Kidney epithelial cell (primary cell): Measurements from ENCODE around the gene EFCAB6. TPM values are rescaled to one million over a fixed set of nuclear protein-coding genes. Genes with fewer than 3 reads are reported as not detected.

Source experiments
- DNase-seq: peaks from one replicate; pipeline ENCODE4 v3.0.0-alpha.2; 2010; ENCODE audit warnings: low read depth
- H3K27me3 ChIP-seq: 2 replicates; pipeline ENCODE4 v1.6.0; 2011; ENCODE audit warnings: low read length; ENCODE audit not compliant: control insufficient read depth, insufficient read depth
- H3K36me3 ChIP-seq: 2 replicates; pipeline ENCODE4 v1.5.1; 2011; ENCODE audit warnings: low read length; ENCODE audit not compliant: control insufficient read depth, insufficient read depth
- H3K4me3 ChIP-seq: 2 replicates; pipeline ENCODE4 v1.5.1; 2011; ENCODE audit warnings: low read depth, mild to moderate bottlenecking, control low read depth, low read length
- total RNA-seq: library from RNA; depleted of rRNA; stranded (reverse); fragments of >200 nt; gene quantifications from 2 replicates; pipeline ENCODE4 v1.2.3, GENCODE V29; 2015
- TF ChIP-seq, protein P1 (sequence below): IDR thresholded peaks from 2 replicates; pipeline ENCODE4 v1.5.1; 2011; ENCODE audit warnings: mild to moderate bottlenecking, moderate library complexity, low read length, control low read depth, inconsistent platforms; ENCODE audit not compliant: insufficient read depth, poor library complexity, severe bottlenecking

Gene EFCAB6
- total RNA-seq, 1 donor from 2014 or later = 2.3 TPM

GRCh38 chr22:43853328-43853931, 41.3 kb upstream of the EFCAB6 start:
- H3K36me3 ChIP-seq = no peaks in the 10 kb centered on the region
- no peaks in the 10 kb centered on the region for H3K27me3 ChIP-seq
- no peak for DNase-seq
- TF ChIP-seq, protein P1, sequence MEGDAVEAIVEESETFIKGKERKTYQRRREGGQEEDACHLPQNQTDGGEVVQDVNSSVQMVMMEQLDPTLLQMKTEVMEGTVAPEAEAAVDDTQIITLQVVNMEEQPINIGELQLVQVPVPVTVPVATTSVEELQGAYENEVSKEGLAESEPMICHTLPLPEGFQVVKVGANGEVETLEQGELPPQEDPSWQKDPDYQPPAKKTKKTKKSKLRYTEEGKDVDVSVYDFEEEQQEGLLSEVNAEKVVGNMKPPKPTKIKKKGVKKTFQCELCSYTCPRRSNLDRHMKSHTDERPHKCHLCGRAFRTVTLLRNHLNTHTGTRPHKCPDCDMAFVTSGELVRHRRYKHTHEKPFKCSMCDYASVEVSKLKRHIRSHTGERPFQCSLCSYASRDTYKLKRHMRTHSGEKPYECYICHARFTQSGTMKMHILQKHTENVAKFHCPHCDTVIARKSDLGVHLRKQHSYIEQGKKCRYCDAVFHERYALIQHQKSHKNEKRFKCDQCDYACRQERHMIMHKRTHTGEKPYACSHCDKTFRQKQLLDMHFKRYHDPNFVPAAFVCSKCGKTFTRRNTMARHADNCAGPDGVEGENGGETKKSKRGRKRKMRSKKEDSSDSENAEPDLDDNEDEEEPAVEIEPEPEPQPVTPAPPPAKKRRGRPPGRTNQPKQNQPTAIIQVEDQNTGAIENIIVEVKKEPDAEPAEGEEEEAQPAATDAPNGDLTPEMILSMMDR = no peak
- H3K4me3 ChIP-seq = no peak overlapping the region

- Histone ChIP-seq H3K4me3 (no peak overlapping the region), H3K27me3 (no peaks in the 10 kb centered on the region), H3K36me3 (no peaks in the 10 kb centered on the region)
- DNase-seq = no peak
- TF ChIP-seq, protein P1 = no peak
Observed at GRCh38 chr22:43852573-43853327, 40.6 kb upstream of the EFCAB6 start.

DNA sequence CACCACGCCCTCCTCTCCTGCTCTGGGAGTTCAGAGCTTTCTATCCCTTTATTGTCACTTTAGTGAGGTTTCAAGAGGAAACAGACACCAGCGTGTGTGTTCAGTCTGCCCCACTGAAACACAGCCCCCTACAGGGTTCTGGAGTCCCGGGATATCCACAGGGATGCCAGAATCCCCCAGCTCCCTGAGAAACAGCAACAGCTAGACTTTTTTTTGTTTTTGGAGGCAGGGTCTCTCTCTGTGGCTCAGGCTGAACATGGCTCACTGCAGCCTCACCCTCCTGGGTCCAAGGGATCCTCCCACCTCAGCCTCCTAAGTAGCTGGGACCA, 39.8 kb upstream of the EFCAB6 start:
- DNase-seq = no peak
- H3K4me3 ChIP-seq = no peak overlapping the region

DNA sequence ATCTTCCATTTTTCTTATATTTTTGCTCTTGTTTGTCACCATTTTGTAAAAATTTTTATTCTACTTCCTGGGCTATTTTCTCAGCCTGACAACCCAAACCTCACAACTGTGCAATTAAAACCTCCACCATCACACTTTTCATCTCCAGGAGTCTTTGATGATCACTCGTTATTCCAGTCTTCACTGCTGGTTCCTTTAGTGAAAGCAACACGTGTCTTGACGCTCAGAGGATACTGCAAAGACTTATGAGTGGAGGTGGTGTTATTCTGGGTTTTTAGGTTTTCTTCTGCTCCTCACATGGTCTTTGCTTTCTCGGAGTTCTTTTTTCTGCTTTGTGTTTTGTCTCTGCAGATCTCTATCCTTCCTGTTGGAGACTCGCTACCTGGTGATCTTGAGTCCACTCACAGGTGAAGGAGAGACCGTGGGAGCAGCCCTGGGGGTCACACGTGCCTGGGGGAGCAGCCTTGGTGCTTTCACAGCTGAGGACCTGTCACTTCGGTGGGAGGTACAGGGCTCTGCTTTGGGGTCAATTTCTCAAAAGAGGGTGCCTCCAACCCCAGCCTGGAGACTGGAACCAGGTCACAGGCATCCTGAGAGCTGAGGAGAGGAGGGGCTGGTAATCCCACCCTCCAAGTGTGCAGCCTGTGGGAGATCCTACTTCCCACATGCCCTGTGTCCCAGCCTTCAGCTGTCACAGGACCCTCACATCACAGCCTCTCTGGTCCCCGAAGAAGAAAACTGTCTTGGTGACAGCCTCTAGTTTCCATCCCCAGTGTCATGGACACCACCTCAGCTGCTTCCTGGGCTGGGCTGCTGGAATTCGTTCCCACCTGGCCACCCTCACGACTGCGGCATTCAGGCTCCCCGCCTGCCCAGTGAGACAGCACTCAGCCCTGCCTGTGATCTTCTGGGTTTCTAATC, 39.2 kb upstream of the EFCAB6 start:
- no peaks in the 10 kb centered on the region for H3K36me3 ChIP-seq
- H3K27me3 ChIP-seq = no peaks in the 10 kb centered on the region
- no peak overlapping the region for H3K4me3 ChIP-seq
- DNase-seq = no peak
- TF ChIP-seq, protein P1 = no peak

More for the DNA sequence above, 39.8 kb upstream of the EFCAB6 start:
- H3K36me3 ChIP-seq = no peaks in the 10 kb centered on the region
- TF ChIP-seq, protein P1 = no peak
- H3K27me3 ChIP-seq = no peaks in the 10 kb centered on the region

DNA sequence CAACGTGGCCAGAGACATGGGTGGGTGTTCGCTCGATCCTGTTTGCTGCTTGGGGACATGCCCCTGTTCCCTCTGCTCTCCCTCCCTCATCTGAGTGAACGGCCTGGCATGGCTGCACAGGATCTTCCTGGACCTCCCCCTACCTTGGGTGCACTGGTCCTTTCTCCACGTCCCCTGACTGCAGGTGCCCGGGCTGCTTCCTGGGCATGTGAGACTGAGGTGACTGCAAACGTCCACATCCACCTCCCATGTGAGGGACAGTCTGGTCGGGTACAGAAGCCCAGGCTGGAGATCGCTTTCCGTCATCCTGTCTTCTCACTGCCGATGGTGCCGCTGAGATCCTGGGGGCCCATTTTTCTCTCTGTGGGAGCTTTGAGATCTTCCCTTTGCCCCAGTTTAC, 38.4 kb upstream of the EFCAB6 start:
- DNase-seq = no peak
- H3K36me3 ChIP-seq = no peaks in the 10 kb centered on the region
- H3K27me3 ChIP-seq = peaks cover 2% of the 10 kb centered on the region
- no peak overlapping the region for H3K4me3 ChIP-seq
- TF ChIP-seq, protein P1 = no peak
